ENCODE results near the gene NDUFS6.
A peak's percentile ranks its signal among the peaks of the same experiment; 100 is the strongest.
"Not testable (repeated sequence)": the region's sequence is repeated elsewhere in the genome, so short reads cannot be mapped to it uniquely, and the experiment has no call there.

Gene NDUFS6

GRCh38 chr5:1835431-1835830, 34.2 kb downstream of the NDUFS6 start:
- DNase-seq: no peak

GRCh38 chr5:1836176-1836890, 35.1 kb downstream of the NDUFS6 start:
- DNase-seq: no peak

DNA sequence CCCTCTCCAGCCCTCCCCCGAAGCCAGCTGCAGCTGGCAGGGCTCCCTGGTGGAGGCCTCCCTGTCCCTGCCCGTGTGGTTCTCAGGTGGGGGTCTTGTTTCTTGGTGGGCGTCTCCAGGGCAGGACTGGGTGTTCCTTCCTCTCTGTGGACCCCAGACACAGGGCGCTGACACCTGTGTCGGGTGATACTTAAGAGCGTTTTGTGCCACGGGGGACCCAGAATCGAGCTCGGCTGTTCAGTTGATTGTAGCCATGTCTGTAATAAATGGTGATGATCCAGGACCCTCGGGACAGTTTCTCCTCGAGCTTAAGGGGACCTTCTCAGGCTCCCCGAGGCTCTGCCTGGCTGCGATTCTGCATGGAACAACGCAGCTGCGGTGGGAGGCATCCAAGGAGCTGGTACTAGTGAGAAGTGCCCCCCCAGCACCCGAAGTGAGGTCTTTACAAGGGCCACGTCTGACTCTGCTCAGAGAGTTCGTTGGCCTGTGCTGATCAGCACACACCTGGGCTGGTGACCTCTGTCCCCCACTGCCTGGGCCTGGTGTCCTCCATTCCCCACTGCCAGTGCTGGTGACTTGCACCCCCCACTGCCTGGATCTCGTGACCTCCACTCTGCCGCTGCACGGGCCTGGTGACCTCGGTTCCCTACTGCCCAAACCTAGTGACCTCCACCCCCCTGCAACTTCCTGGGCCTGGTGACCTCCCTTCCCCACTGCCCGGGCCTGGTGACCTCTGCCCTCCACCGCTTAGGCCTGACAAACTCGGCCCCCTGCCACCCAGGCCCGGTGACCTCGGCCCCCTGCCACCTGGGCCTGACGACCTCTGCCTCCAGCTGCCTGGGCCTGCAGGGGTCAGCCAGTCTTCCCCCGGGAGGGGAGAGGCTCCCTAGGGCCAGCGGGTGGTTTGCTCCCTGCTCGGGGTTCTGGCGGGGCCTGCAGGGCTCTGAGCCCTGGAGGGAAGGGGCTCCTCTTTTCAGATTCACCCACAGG, 36.0 kb downstream of the NDUFS6 start:
- no peak for DNase-seq

DNA sequence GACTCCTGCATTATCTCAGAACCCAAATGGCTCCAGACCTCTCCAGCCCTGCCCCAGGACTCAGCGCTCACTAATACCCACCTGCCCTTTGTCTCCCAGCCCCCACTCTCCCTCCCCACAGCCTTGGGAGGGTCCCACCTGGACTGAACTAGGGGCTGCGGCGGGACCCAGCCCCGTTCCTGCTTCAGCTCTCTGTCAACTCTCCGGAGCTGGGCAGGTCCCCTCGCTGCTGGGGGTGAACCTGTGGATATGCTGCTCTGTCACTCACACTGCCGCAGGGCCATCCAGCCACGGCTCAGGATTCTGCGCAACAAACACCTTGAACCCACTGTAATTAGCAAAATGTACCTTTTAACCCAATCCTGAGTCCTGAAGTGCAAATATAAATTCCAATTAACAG, 36.8 kb downstream of the NDUFS6 start:
- DNase-seq: no peak

- DNase-seq: no peak
These were observed 38.9 kb downstream of the NDUFS6 start for GRCh38 chr5:1840071-1840547.

DNA sequence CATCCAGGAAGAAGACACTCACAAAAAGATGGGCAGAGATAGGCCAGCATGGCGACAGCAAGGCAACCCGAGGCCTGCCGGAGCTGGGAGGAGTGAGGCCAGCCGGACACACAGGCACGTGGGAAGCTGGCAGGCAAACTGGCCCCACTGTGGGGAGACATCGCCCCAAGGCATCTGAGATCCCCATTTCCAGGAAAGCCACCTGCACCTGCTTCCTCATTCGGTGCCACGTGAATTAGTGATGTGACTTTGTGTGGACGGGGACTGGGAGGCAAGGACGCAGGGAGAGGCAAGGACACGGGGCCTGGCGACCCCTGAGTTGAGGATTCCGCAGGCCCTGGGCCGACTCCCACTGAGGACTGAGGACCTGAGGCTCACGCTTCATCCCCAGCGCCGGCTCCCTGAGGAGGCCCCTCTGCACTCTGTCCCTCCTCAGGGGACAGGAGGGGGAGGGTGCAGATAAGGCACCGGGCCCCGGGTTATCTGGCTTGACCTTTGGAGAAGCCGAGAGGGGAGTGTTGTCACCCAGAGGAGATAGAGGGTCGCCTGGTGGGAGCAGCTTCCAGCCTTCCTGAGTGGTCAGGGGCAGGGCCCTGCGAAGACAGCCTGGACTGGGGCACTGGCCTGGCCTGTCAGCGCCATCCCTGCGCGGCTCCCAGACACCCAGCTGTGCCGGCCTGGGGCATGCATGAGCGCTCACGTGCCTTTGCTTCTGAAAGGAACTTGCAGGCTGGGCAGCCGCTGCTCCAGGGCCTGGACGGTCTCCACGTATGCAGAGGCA, 39.7 kb downstream of the NDUFS6 start:
- peak; percentile 78 for DNase-seq

- no peak for DNase-seq
These were observed 41.0 kb downstream of the NDUFS6 start for GRCh38 chr5:1842004-1842819.

DNA sequence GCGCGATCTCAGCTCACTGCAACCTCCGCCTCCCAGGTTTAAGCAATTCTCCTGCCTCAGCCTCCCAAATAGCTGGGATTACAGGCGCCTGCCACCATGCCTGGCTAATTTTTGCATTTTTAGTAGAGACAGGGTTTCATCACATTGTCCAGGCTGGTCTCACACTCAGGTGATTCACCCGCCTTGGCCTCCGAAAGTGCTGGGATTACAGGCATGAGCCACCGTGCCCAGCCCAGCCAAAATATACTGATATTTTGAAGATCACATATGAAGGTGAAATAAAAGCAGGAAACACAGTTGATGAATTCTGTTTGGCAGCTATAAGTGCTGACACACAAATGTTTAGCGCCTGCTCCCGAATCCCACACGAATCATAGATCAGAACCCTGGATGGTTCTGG, 42.6 kb downstream of the NDUFS6 start:
- not testable (repeated sequence) for DNase-seq

- DNase-seq: no peak
These were observed 43.7 kb downstream of the NDUFS6 start for GRCh38 chr5:1844708-1845436.

DNA sequence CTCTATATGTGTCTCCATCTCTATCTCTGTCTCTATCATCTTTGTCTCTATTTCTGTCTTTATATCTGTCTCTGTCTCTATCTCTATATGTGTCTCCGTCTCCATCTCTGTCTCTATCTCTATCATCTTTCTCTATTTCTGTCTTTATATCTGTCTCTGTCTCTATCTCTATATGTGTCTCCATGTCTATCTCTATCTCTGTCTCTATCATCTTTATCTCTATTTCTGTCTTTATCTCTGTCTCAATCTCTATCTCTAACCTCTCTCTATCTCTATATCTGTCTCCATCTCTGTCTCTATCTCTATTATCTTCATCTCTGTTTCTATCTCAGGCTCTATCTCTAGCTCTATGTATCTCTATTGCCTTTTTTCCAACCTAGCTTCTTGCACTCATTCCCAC, 44.5 kb downstream of the NDUFS6 start:
- DNase-seq: no peak

DNA sequence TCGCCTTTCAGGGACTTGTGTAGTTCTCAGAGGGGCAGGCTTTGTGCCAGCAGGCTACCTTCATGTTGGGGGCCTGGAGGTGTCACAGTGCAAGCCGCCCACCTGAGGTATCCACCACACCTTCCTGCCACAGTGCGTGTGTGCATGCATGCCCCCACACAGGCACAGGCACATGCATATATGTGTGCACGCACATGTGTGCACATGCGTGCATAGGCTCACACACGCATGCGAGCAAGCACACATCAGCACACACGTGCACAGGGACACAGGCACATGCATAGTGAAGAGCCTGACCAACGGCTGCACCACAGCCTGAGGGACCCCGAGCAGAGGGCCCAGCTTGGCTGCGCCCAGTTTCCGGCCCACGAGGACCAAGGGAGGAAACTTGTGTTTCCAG, 45.4 kb downstream of the NDUFS6 start:
- DNase-seq: no peak

GRCh38 chr5:1847056-1847455, 45.8 kb downstream of the NDUFS6 start:
- DNase-seq: no peak

- DNase-seq: no peak
These were observed 46.4 kb downstream of the NDUFS6 start for GRCh38 chr5:1847611-1848010.

DNA sequence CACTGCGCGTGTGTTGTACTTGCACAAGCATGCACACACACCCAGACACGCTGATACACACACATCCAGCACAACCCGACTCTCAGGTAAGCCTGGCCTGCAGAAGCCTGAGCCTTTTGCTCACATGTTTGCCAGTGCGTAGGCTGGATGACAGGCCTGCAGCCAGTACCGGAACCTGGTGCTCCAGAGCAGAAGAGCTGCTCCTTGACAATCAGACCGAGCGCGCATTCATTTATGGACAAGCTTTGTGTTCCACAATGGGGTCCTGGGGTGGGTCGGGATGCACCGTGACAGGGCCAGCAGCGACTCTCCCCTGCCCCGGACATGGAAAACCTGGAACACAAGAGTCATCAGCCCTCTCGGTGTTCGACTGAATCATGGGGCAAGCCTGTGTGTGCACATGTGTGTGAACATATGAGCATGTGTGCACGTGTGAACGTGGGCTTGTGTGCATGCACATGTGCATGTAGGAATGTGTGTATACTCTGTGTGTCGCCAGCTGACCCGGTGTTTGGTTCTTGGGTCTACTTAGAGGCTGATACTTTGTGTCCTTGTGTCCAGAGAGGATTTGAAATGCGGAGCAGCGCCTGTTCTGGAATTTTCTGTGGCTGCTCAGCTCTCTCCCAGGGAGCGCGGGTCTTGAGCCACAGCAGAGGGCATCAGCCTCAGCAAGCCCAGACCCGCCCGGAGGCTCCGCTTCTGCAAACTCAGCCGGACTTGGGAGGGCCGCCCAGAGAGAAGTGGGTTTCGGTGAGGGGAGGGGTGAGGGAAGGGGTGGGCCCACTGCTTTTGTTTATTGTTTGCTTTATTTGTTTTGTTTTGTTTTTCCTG, 49.3 kb downstream of the NDUFS6 start:
- DNase-seq: no peak

DNA sequence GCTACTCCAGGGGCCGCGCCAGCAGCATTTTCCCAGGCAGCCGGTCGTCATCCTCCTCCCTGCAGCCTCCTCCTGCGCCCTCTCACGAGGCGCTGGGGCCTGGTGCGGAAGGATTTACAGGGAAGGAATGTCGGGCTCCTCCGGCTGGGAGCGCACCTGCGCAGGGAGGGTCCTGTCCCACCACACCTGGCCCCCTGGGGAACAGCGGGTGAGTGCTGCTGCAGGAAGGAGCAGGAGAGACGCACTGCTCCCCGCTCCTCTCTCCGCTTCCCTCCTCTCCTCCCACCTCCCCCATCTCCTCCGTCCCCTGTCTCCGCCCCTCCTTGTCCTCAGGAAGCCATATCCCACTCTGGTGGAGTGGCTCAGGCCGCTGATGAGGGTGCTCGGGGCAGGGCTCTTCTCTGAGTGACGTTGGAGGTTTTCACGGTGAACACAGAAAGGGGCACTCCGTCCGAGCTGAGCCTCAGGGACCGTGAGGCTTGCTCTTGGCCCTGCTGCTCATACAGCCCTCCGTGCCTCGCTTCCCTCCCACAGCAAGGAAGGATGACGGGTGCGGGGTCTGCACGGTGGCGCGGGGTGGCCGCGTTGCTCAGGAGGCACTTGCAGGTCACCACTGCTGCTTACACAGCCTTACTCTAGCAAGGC, 50.2 kb downstream of the NDUFS6 start:
- DNase-seq: no peak

DNA sequence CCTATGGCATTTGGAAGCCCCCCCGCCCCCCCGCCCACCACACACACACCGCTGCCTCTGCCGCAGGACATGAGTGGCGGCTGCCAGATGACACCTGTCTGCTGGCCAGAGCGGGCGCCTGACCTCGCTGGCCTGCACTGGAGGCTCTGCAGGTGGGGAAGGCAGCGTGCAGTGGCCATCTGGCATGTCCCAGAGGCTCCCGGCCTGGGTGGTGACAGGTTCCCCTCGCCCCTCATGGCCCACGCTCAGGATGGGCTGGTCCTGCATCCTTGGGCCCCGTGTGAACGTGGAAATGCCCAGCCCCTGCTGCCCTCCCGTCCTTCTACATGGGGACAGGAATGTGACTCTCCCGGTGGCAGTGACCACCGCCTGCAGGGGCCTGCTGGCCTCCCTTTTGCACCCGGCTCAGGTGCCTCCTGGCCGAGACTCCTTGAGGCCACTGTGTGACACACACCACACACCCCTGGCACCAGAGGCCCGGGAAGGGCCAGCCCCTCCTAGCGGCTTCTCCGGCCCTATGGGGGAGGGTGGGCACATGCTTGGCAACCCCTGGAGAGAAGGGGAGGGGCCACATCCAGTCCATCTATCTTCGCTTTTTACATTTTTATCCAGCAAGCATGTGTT, 51.2 kb downstream of the NDUFS6 start:
- DNase-seq: no peak

- DNase-seq: no peak
These were observed 52.3 kb downstream of the NDUFS6 start for GRCh38 chr5:1853531-1853930.

DNA sequence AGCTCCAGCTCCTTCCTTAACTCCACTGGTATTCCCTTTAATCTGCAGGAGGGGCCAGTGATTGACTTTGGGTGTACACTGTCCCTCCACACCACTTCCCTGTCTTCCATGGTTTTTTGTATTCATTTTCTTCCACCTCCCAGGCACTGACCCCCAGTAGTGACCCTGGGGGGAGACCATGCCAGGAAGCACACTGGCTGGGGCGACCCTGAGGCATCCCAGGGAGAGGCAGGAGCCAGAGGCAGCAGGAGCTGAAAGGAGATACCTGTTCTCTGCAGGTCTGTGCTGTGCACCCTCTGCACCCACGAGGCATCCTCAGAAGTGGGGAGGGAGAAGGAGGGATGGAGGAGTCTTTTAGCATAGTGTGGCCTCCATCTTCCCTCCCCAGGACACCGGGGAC, 53.9 kb downstream of the NDUFS6 start:
- no peak for DNase-seq

DNA sequence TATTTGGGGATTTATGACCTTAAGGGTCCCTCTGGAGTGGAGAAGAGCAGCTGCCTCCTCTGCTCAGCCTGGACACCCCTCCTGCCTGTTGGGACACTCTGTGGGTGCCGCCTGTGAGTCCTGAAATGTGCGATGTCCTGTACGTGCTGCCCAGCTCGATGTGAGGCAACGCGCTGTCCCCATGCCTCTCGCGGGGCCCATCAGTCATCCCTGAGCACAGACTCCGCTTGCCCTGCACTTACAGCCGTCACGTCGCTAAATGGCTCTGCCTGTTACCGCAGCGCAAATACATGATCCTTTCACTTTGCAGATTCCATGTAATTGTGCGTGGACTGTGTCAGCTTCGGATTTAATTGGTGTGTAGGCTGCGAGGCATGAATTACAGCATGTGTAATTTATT, 54.4 kb downstream of the NDUFS6 start:
- DNase-seq: no peak
